Left ventricle myocardium inferior (tissue), 1 donor: Measurements from ENCODE around the gene SLAMF6. TPM values are rescaled to one million over a fixed set of nuclear protein-coding genes. Genes with fewer than 3 reads are reported as not detected.

ENCODE experiments used
- DNase-seq: peaks from one replicate; pipeline ENCODE4 v3.0.0-alpha.2; 2020
- H3K27ac ChIP-seq: fragments of 200-600 bp; replicated peaks from 2 replicates; pipeline ENCODE4 v1.8.0; 2021
- H3K27me3 ChIP-seq: fragments of 200-600 bp; 2 replicates; pipeline ENCODE4 v1.8.0; 2021; ENCODE audit warnings: low read depth
- H3K36me3 ChIP-seq: fragments of 200-600 bp; 2 replicates; pipeline ENCODE4 v1.8.0; 2021
- H3K4me1 ChIP-seq: fragments of 200-600 bp; 2 replicates; pipeline ENCODE4 v1.8.0; 2021
- H3K4me3 ChIP-seq: fragments of 200-600 bp; 2 replicates; pipeline ENCODE4 v1.8.0; 2021; ENCODE audit warnings: mild to moderate bottlenecking, moderate library complexity
- H3K9me3 ChIP-seq: fragments of 200-600 bp; replicated peaks from 2 replicates; pipeline ENCODE4 v1.8.0; 2021
- intact Hi-C: fragments of 100-400 bp; cut with micrococcal nuclease; formaldehyde crosslinking; loops from one replicate; pipeline ENCODE4 v1.11.0; 2022
- total RNA-seq: library from RNA; stranded (reverse); fragmentation: NEBNext Ultra II Directional; extraction: Animal tissue kit (Norgen Biotek cat#: 25700); gene quantifications from one replicate; pipeline ENCODE4 v1.2.1, GENCODE V29; 2021
- TF ChIP-seq, protein P1 (sequence below): fragments of 200-600 bp; IDR thresholded peaks from 2 replicates; pipeline ENCODE4 v1.8.0; 2021; ENCODE audit warnings: antibody characterized with exemption, mild to moderate bottlenecking, borderline replicate concordance
- donor health status: DM: no; HTN: yes; CAD: no; lungs with severe emphysema.

Gene SLAMF6
- total RNA-seq, 1 donor from 2014 or later = 0.22 TPM

DNA sequence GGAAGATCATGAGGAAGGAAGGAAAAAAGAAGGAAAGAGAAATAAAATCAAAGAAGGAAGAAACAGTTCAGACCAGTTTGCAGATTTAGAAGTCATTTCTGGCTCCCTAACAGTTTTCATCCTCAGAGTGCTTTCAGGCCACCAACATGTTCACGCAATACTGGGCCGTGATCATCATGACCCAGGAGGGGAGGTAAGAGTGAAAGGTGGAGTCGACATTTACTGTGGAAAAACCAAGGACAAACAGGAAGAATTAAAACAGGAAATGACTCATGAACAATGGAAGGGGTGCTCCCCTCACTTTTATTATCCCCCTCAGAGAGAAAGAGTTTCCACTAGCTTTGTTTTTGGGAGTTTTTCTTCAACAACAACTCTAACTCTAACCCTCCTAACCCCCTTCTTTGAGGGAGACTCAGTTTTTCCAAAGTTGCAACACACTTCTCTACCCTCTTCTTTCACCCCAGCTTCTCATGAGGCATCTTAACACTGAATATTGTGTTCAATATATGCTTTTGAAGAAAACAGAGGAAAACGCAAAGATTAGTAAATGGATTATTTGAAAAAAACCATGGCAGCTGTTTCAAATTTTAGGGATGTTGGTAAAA lies 62.3 kb downstream of the SLAMF6 start:
- no peaks in the 10 kb centered on the region for H3K4me1 ChIP-seq
- H3K4me3 ChIP-seq = no peak overlapping the region
- H3K9me3 ChIP-seq = no peaks in the 10 kb centered on the region
- intact Hi-C loops = no loop called here
- DNase-seq = no peak
- H3K27me3 ChIP-seq = peaks cover 3% of the 10 kb centered on the region
- TF ChIP-seq, protein P1, sequence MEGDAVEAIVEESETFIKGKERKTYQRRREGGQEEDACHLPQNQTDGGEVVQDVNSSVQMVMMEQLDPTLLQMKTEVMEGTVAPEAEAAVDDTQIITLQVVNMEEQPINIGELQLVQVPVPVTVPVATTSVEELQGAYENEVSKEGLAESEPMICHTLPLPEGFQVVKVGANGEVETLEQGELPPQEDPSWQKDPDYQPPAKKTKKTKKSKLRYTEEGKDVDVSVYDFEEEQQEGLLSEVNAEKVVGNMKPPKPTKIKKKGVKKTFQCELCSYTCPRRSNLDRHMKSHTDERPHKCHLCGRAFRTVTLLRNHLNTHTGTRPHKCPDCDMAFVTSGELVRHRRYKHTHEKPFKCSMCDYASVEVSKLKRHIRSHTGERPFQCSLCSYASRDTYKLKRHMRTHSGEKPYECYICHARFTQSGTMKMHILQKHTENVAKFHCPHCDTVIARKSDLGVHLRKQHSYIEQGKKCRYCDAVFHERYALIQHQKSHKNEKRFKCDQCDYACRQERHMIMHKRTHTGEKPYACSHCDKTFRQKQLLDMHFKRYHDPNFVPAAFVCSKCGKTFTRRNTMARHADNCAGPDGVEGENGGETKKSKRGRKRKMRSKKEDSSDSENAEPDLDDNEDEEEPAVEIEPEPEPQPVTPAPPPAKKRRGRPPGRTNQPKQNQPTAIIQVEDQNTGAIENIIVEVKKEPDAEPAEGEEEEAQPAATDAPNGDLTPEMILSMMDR = no peak
- H3K27ac ChIP-seq = no peak overlapping the region
- H3K36me3 ChIP-seq = no peaks in the 10 kb centered on the region

DNA sequence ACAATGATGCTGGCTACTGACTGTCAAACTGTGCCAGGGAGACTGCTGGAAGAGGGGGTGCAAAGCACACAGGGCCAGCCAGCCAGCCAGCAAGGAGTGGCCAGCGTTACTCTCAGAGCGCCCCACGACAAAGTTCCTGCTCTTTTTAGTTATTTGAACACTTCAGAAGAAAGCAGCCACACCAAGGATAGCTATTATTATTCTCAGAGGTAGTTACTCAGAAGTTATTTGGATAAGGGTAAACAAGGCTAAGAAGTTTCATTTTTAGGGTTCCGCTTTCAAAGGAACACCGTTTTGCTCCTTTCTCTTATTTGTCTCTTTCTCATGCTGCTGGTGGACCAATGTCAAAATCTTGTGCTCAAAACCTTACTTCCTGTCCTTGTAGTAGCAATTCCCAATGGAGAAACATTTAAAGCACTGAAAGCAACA lies 62.8 kb downstream of the SLAMF6 start:
- Histone ChIP-seq H3K27ac (no peak overlapping the region), H3K4me1 (no peaks in the 10 kb centered on the region), H3K4me3 (no peak overlapping the region), H3K36me3 (no peaks in the 10 kb centered on the region), H3K9me3 (no peaks in the 10 kb centered on the region), H3K27me3 (peaks cover 3% of the 10 kb centered on the region)
- intact Hi-C loops = no loop called here
- no peak for DNase-seq
- TF ChIP-seq, protein P1 = no peak

DNA sequence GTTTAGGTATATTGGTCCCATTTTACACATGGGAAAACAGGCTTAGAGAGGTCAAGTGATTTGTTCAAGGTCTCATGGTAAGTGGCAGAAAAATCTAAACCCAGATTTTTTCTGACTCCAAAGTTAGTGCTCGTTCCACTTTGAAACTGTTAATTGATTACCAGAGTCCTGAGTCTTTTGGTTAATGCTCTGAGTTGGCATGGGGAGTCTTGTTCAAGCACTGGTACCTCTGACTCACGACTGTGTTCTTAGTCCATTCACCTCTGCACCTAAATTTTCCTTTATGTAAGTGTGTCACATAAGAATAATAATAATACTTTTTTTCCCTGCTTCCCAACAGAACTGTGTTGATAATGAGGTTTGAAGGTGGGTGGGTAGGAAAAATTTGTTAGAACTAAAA lies 63.4 kb downstream of the SLAMF6 start:
- Histone ChIP-seq H3K9me3 (no peaks in the 10 kb centered on the region), H3K27me3 (peaks cover 3% of the 10 kb centered on the region), H3K27ac (no peak overlapping the region), H3K4me3 (no peak overlapping the region), H3K4me1 (no peaks in the 10 kb centered on the region), H3K36me3 (no peaks in the 10 kb centered on the region)
- intact Hi-C loops = no loop called here
- no peak for DNase-seq
- TF ChIP-seq, protein P1 = no peak

DNA sequence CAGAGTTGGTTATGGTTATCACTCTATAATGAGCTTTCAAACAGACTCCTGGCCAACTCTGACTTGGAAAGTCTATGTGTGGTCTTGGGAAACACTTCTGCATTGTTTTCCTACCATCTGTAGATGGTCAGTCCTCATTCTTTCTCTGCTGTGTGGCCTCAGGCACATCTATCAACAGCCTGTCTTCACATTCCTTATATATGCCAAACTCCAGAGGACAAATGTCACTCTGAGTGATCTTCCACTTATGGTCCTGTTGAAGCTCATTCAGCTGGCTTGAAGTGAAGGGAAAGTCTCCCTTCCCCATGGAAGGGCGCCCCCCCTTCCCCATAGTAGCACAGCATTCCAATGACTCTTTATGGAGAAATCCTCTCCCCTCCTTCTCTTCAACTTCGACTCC lies 64.0 kb downstream of the SLAMF6 start:
- no peak overlapping the region for H3K27ac ChIP-seq
- TF ChIP-seq, protein P1 = no peak
- H3K27me3 ChIP-seq = peaks cover 3% of the 10 kb centered on the region
- DNase-seq = no peak
- no peaks in the 10 kb centered on the region for H3K9me3 ChIP-seq
- no peaks in the 10 kb centered on the region for H3K36me3 ChIP-seq
- intact Hi-C loops = no loop called here
- no peaks in the 10 kb centered on the region for H3K4me1 ChIP-seq
- H3K4me3 ChIP-seq = no peak overlapping the region

DNA sequence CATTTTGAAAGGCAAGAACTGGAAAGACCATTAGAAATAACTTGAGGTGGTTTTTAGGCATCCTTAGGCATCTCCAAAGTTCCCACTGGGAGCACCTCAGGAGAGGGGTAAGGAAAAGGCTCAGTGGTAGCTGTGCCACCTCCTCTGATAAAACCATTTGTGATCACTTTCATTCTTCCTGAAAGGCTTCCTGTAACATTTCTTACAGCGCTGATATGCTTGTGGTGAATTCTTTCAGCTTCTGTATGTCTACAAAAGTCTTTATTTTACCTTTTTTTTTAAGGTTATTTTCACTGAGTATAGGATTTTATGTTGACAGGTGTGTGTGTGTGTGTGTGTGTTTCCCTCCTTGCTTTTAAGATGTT lies 67.9 kb downstream of the SLAMF6 start:
- Histone ChIP-seq H3K4me3 (no peak overlapping the region), H3K27me3 (peaks cover 21% of the 10 kb centered on the region), H3K36me3 (no peaks in the 10 kb centered on the region), H3K27ac (no peak overlapping the region), H3K9me3 (no peaks in the 10 kb centered on the region), H3K4me1 (no peaks in the 10 kb centered on the region)
- TF ChIP-seq, protein P1 = no peak
- intact Hi-C loops = no loop called here
- DNase-seq = no peak
